ENCODE measurements around the gene DKK2.

DKK2 gene

GRCh38 chr4:107035819-107036583, at the start of gene DKK2:
TSS of gene DKK2 (minus strand) at chr4:107036313. CDS start at chr4:107035591, 722 bp downstream.
- no peak for DNase-seq (ENCODE audit: low read depth)

DNA sequence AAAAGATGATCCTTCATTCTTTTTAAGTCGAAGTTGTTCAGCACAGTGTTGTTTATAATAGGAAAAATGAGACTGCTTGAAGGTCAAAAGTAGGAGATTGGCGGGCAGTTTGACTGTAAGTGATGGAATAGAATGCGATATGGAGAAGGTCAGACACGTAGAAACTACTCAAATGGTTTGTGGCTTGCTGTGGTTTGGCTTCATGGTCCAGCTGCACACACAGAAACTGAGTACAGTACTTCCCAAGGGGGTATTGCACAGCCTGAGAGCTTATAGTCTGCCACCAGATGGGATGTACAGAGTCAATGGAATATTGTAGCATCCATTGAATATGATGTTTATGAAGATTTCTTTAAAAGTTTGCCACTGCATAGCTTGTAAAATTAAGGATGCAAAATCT, 41.1 kb upstream of the DKK2 start:
- DNase-seq (ENCODE audit: low read depth) = no peak

DNA sequence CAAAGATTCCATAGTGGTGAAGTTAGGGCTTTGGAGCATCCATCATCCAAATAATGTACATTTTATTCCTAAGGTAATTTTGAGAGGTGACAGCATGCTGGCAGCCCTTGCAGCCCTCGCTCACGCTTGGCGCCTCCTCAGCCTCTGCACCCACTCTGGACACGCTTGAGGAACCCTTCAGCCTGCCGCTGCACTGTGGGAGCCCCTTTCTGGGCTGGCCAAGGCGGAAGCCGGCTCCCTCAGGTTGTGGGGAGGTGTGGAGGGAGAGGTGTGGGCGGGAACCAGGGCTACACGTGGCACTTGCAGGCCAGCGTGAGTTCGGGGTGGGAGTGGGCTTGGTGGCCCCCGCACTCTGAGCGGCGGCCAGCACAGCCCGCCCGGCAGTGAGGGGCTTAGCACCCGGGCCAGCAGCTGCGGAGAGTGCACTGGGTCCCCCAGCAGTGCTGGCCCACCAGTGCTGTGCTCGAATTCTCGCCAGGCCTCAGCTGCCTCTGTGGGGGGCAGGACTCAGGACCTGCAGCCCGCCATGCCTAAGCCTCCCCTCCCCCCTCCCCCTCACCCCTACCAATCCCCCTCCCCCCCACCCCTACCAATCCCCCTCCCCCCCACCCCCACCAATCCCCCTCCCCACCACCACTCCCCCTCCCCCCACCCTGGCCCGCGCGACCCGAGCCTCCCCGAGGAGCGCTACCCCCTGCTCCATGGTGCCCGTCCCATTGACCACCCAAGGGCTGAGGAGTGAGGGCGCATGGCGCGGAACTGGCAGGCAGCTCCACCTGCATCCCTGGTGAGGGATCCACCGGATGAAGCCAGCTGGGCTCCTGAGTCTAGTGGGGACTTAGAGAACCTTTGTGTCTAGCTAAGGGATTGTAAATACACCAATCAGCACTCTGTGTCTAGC, 37.0 kb upstream of the DKK2 start:
- no peak for DNase-seq (ENCODE audit: low read depth)

GRCh38 chr4:107071108-107071507, 35.0 kb upstream of the DKK2 start:
- DNase-seq (ENCODE audit: low read depth) = no peak

DNA sequence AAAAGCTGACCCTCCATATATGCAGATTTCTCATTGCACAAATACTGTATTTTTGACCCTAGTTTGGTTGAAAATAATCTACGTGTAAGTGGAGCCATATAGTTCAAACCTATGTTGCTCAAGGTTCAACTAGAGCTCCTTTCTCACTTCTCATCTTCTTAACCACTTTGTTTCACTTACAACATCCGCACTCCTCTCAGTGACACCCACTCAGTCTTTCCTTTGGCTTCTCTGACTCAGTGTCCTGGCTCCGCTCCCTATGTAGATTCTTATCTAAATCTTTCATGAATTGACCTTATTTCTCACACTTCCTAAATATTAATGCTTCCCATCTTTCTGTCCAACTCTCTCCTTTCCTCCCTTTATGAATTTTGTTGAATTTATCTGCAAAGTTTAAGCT, 32.9 kb upstream of the DKK2 start:
- no peak for DNase-seq (ENCODE audit: low read depth)

- no peak for DNase-seq (ENCODE audit: low read depth)
Observed at GRCh38 chr4:107068116-107068515, 32.0 kb upstream of the DKK2 start.

- DNase-seq (ENCODE audit: low read depth) = no peak
Observed at GRCh38 chr4:107066621-107067020, 30.5 kb upstream of the DKK2 start.

DNA sequence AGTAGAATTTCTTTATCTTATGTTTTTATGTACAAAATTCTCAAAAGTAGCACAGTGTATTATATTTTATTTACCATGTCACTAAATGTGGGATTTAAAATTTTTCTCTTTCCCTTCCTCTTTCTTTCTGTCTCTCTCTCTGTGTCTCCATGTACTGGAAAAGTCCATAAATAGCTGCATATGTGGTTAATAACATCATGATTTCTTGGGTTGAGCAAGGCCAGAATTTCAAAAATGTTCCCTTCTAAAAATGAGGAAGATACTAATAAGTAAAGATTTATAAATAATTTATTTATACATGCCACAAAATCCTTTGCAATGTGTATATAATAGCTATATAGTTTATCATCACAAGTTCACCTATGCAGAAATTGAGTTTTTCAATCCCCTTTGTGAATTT, 29.1 kb upstream of the DKK2 start:
- no peak for DNase-seq (ENCODE audit: low read depth)

DNA sequence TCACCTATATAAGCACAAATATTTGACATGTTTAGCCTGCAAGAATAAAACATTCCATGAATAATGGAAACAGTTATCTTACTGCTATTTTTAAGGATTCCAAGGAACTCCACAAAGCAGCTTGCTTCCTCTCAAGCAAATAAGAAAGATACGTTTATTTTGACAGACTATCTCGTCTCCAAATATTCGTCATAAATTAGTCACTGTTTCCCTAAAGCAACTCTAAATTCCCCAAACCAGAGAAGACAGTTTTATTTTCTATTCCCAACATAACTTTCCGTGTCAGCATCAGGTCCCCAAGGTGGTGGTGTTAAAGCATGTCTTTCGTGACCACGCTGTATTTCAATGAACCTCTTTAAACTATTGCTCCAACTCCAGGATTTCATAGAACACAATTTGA, 24.3 kb upstream of the DKK2 start:
- DNase-seq (ENCODE audit: low read depth) = no peak

- no peak for DNase-seq (ENCODE audit: low read depth)
Observed at GRCh38 chr4:107058828-107059227, 22.7 kb upstream of the DKK2 start.

DNA sequence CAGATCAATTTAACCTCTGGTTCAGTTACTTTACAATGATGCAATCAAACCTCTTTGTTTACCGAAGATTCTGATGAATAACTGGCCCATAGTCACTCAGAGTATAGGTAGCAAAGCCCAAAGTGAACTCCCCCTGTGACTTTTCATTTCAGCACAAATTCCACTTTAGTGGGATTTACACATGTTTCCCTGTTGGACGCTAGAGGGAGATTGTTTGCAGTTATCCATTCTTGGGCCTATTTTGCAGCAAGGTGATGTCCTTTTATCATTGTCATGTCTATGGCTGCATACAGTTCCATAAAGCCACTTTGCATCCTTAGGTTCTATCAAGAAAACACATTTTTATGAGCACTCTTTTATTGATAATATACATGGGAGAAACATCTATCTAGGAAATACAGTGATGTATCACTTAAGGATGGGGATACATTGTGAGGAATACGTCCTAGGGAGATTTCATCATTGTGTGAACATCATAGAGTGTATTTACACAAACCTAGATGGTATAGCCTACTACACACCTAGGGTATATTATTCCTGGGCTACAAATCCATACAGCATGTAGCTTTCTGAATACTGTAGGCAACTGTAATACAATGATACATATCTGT, 14.5 kb upstream of the DKK2 start:
- no peak for DNase-seq (ENCODE audit: low read depth)

- no peak for DNase-seq (ENCODE audit: low read depth)
Observed at GRCh38 chr4:107046261-107046660, 10.1 kb upstream of the DKK2 start.

DNA sequence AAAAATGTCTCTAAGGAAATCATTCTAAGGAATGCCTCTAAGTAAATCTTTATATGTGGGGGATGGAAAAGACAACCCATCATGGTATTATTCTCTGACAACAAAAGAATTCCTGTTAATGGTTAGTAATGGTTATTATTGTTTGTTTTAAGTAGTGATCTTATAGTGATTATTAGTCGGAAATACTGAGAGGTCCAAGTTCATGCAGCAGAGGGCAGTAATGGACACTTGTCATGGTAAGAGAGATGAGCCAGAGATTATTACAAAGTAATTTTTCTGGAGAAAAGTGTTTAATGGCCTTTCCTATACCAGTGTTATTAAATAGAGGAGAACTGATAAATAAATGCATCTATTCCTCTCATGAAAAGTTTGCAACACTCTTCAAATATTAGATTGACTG, 8.1 kb upstream of the DKK2 start:
- no peak for DNase-seq (ENCODE audit: low read depth)

DNA sequence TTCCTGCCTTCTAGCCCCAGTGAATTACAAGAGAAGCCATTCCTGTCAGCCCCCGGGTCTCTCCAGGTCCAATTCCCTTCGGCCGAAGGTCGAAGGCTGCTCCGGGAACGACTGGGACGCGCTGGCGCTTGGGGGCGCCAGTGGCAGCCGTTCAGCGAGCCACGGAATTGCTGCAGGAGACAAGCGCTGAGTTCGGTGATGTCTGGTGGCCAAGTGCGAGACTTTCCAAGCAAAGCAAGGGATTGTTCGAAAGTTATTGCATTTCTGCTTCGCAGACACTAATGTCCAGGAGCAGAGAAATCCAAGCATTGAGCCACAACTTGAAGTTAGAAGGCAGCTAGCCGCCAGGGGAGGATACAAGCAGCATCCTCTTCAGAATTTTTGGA, 1.1 kb upstream of the DKK2 start:
- DNase-seq (ENCODE audit: low read depth) = no peak

DNA sequence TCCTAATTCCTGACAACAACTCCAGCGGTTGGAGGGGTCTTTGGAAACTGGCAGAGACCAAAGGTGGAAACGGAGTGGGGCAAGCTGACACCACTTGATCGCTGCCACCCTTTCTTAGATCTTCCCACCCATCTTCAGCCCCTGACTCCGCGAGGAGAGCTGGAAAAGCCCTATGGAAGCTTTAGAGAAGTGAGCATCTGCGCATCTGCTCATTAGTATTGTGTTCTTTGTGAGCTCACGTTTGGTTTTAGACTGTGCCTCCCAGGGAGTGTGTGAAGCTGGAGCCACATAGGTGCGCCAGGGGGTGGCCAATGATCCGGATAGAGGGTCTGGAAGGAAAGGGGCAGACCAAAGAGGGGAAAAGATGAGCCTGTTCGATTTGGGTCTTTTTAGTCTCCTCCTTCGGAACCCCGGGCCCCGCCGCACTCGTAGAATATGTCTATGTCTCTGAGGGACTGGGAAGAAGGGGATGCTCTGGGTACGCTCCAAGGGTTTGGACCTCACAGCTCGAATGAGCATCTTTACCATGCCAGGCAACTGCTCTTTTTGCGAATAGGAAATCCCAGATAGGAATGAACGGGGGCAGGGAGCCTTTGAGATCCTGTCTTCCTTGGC, 578 bp upstream of the DKK2 start:
- no peak for DNase-seq (ENCODE audit: low read depth)

- DNase-seq (ENCODE audit: low read depth) = no peak
Observed at GRCh38 chr4:107034996-107035818, 906 bp downstream of the DKK2 start.

DNA sequence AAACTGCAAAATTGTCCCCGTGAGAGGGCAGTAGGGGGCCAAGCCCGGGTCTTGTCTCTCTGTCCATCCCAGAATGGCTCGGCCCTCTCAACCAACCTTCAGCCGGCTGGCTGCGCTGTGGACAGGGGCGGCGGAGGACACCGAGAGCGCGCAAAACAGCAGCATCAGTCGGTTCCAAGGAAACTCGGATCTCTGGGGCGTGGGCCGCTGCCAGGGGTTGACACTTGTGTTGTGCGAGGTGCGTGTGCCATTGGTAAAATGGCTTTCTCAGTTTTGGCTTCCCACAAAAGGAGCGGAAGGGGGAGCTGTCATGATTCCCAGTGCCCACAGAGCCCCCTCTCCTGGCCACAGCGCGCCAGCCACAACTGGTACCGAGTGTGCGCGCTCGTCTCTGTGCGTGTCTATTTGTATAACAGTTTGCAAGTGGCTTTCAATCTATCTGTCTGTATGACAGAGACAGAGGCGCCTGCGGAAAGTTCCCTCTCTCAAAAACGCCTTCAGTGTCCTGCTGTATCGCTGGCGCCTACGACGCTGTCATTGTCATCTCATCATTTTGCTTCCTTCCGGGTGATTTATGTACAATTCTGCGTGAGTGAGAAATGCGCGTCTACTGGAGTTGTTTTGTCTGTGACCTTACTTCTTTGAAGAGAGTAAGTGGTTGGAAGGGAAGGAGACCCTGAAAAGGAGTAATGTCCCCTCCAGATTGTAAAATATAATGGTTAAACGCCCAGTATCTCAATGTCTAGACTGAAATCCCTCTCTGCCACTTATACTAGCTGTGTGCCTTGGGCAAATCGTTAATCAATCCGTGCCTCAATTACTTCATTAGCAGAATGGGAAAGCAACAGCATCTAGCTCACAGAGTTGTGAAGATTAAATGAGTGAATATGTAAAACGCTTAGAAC, 1.8 kb downstream of the DKK2 start:
- DNase-seq (ENCODE audit: low read depth) = no peak

DNA sequence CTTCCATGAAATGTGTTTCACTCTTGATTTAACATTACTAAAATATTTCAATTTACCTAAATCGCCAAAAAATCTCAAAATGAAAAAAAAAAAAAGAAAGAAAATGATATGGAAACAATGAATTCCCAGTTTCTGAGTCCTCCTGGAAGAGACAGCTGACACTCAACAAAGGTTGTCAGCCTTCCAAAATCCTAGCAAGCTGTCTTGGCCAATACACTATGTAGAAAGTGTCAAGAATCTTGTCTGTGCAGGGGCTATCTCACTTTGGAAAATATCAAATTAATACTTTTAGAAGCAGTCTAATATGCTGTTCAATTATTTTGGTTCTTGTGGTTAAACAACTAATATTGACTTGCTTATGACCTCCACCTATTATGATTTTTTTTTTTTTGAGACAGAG, 8.7 kb downstream of the DKK2 start:
- no peak for DNase-seq (ENCODE audit: low read depth)

- DNase-seq (ENCODE audit: low read depth) = no peak
Observed at GRCh38 chr4:107018344-107018735, 17.8 kb downstream of the DKK2 start.

Data from HS-5 (cell line).